ENCODE measurements around the gene GABBR2. TPM values are rescaled to one million over a fixed set of nuclear protein-coding genes. Genes with fewer than 3 reads are reported as not detected.

The GABBR2 gene
- total RNA-seq, 1 experiment from 2014 or later, result 0.76 TPM

DNA sequence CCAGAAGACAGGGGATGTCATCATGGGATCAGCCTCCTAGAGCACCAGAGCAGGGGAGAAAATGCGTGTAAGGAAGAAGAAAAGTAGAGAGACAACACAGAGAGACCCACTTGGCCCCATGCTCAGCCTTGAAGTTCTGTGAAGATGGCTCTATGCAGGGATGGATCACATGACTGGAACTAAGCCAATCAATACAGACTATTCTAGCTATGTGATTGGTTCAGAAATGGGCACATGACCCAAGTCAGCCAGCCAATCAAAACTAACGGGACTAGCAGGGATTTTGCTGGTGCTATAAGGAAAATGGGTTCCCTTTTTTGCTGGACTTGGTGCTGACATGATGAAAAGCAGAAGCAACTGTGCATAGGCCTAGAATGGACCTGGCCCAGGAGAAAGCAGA lies 280.3 kb downstream of the GABBR2 start:
- no peaks in the 10 kb centered on the region for H3K79me2 ChIP-seq (ENCODE audit: low read depth)
- no peaks in the 10 kb centered on the region for H3F3A ChIP-seq (ENCODE audit: insufficient read depth, low read depth)
- no peaks in the 10 kb centered on the region for H3K9me2 ChIP-seq (ENCODE audit: insufficient read depth)
- no peak overlapping the region for H3K27ac ChIP-seq
- POLR2A ChIA-PET (ENCODE audit: unreplicated experiment), result no interaction called here
- DNase-seq, result no peak
- H3K4me2 ChIP-seq, result no peak overlapping the region
- no peaks in the 10 kb centered on the region for H4K20me1 ChIP-seq (ENCODE audit: insufficient read depth)
- no peak for TF ChIP-seq EZH2 (IDR thresholded peaks at IDR 0.05; ENCODE audit: low read depth)
- TF ChIP-seq, protein P1, sequence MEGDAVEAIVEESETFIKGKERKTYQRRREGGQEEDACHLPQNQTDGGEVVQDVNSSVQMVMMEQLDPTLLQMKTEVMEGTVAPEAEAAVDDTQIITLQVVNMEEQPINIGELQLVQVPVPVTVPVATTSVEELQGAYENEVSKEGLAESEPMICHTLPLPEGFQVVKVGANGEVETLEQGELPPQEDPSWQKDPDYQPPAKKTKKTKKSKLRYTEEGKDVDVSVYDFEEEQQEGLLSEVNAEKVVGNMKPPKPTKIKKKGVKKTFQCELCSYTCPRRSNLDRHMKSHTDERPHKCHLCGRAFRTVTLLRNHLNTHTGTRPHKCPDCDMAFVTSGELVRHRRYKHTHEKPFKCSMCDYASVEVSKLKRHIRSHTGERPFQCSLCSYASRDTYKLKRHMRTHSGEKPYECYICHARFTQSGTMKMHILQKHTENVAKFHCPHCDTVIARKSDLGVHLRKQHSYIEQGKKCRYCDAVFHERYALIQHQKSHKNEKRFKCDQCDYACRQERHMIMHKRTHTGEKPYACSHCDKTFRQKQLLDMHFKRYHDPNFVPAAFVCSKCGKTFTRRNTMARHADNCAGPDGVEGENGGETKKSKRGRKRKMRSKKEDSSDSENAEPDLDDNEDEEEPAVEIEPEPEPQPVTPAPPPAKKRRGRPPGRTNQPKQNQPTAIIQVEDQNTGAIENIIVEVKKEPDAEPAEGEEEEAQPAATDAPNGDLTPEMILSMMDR (conservative IDR thresholded peaks at IDR 0.05), result no peak
- intact Hi-C loops (cut with micrococcal nuclease; ENCODE audit: unreplicated experiment), result no loop called here
- H3K4me1 ChIP-seq (replicated peaks; ENCODE audit: insufficient read depth), result 0 out of 2 replicates have a peak, but pooled peaks cover 4% of the 10 kb centered on the region
- CTCF ChIA-PET, result no interaction called here
- H2AFZ ChIP-seq, result no peak overlapping the region
- no TSS peak for BruUV-seq (replicated peaks)
- no peaks in the 10 kb centered on the region for H3K27me3 ChIP-seq (ENCODE audit: insufficient read depth, low read depth)
- H3K36me3 ChIP-seq (ENCODE audit: low read depth), result no peaks in the 10 kb centered on the region
- H3K9me3 ChIP-seq (ENCODE audit: insufficient read depth, low read depth), result no peaks in the 10 kb centered on the region
- H3K4me3 ChIP-seq, result no peak overlapping the region

DNA sequence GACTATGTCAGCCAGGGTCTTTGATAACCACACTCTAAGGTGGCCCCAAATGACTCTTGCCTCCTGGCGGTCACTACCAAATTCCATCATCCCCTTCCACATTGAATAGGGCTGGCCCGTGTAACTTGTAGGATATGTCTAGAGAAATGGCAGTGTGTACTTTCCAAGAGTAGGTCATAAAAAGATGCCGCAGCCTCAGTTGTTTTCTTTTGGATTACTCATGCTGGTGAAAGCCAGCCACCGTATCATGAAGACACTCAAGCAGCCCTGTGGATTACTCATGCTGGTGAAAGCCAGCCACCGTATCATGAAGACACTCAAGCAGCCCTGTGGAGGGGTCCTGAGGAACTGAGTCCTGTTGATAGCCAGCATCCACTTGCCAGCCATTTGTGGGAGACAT lies 281.2 kb downstream of the GABBR2 start:
- Histone ChIP-seq H3K36me3 (ENCODE audit: low read depth) (no peaks in the 10 kb centered on the region), H3K79me2 (ENCODE audit: low read depth) (no peaks in the 10 kb centered on the region), H3K9me2 (ENCODE audit: insufficient read depth) (no peaks in the 10 kb centered on the region), H4K20me1 (ENCODE audit: insufficient read depth) (no peaks in the 10 kb centered on the region), H3K9me3 (ENCODE audit: insufficient read depth, low read depth) (no peaks in the 10 kb centered on the region), H3K27me3 (ENCODE audit: insufficient read depth, low read depth) (no peaks in the 10 kb centered on the region), H2AFZ (no peak overlapping the region), H3K27ac (no peak overlapping the region), H3F3A (ENCODE audit: insufficient read depth, low read depth) (no peaks in the 10 kb centered on the region), H3K4me1 (replicated peaks; ENCODE audit: insufficient read depth) (0 out of 2 replicates have a peak, but pooled peaks cover 4% of the 10 kb centered on the region), H3K4me2 (no peak overlapping the region), H3K4me3 (no peak overlapping the region)
- BruUV-seq (replicated peaks), result no TSS peak
- ChIA-PET POLR2A (ENCODE audit: unreplicated experiment) (no interaction called here), CTCF (interaction anchor here (0.7 kb wide), 1 partner anchor 348 kb away, joined by 3 read pairs; no protein-coding TSS in a partner anchor)
- TF ChIP-seq EZH2 (IDR thresholded peaks at IDR 0.05; ENCODE audit: low read depth), result no peak
- TF ChIP-seq, protein P1 (conservative IDR thresholded peaks at IDR 0.05), result no peak
- intact Hi-C loops (cut with micrococcal nuclease; ENCODE audit: unreplicated experiment), result no loop called here
- DNase-seq, result no peak

DNA sequence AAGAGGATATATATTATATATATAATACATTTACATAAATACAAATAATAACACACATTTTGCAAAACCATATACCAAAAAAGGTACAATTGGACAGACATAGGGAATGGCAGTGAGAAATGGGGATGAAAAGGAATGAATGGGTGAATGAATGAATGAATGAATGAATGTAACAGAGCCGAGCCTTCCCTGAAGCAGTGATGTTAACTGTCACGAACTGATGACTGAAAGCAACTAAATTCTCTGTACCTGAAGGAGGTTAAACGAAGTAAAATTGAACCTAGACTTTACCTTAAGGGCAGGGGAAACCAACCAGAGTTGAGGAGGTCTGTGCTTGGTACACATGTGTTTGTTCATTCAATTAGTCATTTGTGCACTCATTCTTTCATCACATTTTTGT lies 283.7 kb downstream of the GABBR2 start:
- Histone ChIP-seq H4K20me1 (ENCODE audit: insufficient read depth) (no peaks in the 10 kb centered on the region), H3K79me2 (ENCODE audit: low read depth) (no peaks in the 10 kb centered on the region), H2AFZ (no peak overlapping the region), H3K9me3 (ENCODE audit: insufficient read depth, low read depth) (no peaks in the 10 kb centered on the region), H3F3A (ENCODE audit: insufficient read depth, low read depth) (no peaks in the 10 kb centered on the region), H3K9me2 (ENCODE audit: insufficient read depth) (no peaks in the 10 kb centered on the region), H3K4me1 (replicated peaks; ENCODE audit: insufficient read depth) (0 out of 2 replicates have a peak, but pooled peaks cover 4% of the 10 kb centered on the region), H3K4me2 (no peak overlapping the region), H3K36me3 (ENCODE audit: low read depth) (no peaks in the 10 kb centered on the region), H3K4me3 (no peak overlapping the region), H3K27me3 (ENCODE audit: insufficient read depth, low read depth) (no peaks in the 10 kb centered on the region), H3K27ac (no peak overlapping the region)
- intact Hi-C loops (cut with micrococcal nuclease; ENCODE audit: unreplicated experiment), result no loop called here
- ChIA-PET POLR2A (ENCODE audit: unreplicated experiment) (no interaction called here), CTCF (no interaction called here)
- DNase-seq, result no peak
- BruUV-seq (replicated peaks), result no TSS peak
- TF ChIP-seq, protein P1 (conservative IDR thresholded peaks at IDR 0.05), result no peak
- TF ChIP-seq EZH2 (IDR thresholded peaks at IDR 0.05; ENCODE audit: low read depth), result no peak
